Endothelial cell of umbilical vein (primary cell): Measurements from ENCODE around the gene IDH3A.

ENCODE experiments used
- CTCF ChIP-seq, 2 donors: IDR thresholded peaks; 1 replicate in 1 of 2; 2 replicates in 1 of 2; pipeline ENCODE4 v1.5.1; 2011; ENCODE audit warnings: low read length in 2 of 2, mild to moderate bottlenecking in 2 of 2, moderate library complexity in 2 of 2, control low read depth in 1 of 2, inconsistent platforms in 1 of 2, low read depth in 1 of 2; ENCODE audit not compliant: insufficient read depth in 1 of 2; ENCODE audit errors: extremely low read depth in 1 of 2
- EZH2 ChIP-seq: IDR thresholded peaks from 2 replicates; pipeline ENCODE4 v1.6.1; 2012; ENCODE audit warnings: borderline replicate concordance, low read depth, mild to moderate bottlenecking, moderate library complexity, low read length, inconsistent platforms; ENCODE audit not compliant: severe bottlenecking
- FOS ChIP-seq: IDR thresholded peaks from 2 replicates; pipeline ENCODE4 v1.6.1; 2011; ENCODE audit warnings: mild to moderate bottlenecking, low read length, moderate library complexity, borderline replicate concordance; ENCODE audit not compliant: insufficient read depth
- MAX ChIP-seq: IDR thresholded peaks from 2 replicates; pipeline ENCODE4 v1.6.1; 2011; ENCODE audit not compliant: insufficient read depth, insufficient read length
- MYC ChIP-seq: IDR thresholded peaks from one replicate; pipeline ENCODE4 v1.6.1; 2011; ENCODE audit warnings: mild to moderate bottlenecking, low read depth, low read length
- POLR2A ChIP-seq: IDR thresholded peaks from 2 replicates; pipeline ENCODE4 v1.6.1; 2012; ENCODE audit warnings: low read depth, mild to moderate bottlenecking, control low read depth, low read length
- POLR2AphosphoS5 ChIP-seq: IDR thresholded peaks from 2 replicates; pipeline ENCODE4 v1.6.1; 2012; ENCODE audit warnings: low read depth, mild to moderate bottlenecking, control low read depth, low read length, moderate library complexity; ENCODE audit not compliant: insufficient read depth

- TF ChIP-seq POLR2A: no peak
- TF ChIP-seq MAX: no peak
- no peak for TF ChIP-seq CTCF (IDR thresholded peaks at IDR 0.05; ENCODE audit: extremely low read depth in 1 of 2, insufficient read depth in 1 of 2, low read depth in 1 of 2, low read length in 2 of 2)
- no peak for TF ChIP-seq POLR2AphosphoS5
- no peak for TF ChIP-seq FOS
- no peak for TF ChIP-seq EZH2
- TF ChIP-seq MYC: no peak
Observed at GRCh38 chr15:78182336-78182700, 33.2 kb downstream of the IDH3A start.
